Measurements from ENCODE around the gene ZNF407. TPM values are rescaled to one million over a fixed set of nuclear protein-coding genes. Genes with fewer than 3 reads are reported as not detected.

Gene ZNF407
- total RNA-seq, 1 donor from 2014 or later: 14.2 TPM

DNA sequence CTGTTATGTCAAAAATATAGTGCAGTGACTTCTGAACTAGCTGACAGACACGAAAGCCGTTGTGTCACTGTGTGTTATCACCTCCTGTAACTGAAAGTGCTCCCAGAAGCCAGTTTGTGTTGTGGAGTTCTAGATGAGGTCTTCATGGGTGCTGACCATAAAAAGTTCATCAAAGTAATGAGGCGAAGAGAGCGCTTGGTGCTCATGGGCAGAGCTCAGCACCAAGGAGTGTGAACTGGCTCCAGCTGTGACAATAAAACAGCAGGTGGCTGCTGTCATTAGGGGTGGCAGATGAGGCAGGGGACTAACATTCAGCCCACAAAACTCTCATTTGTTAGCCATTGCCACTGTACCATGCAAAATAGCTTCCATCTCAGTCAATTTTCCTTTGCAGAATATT is 151.1 kb downstream of the ZNF407 start:
- Mint-ChIP-seq H3K27me3 (ENCODE audit: unreplicated experiment) (no peaks in the 10 kb centered on the region), H3K4me1 (ENCODE audit: unreplicated experiment) (peaks cover 5% of the 10 kb centered on the region), H3K9me3 (ENCODE audit: unreplicated experiment) (no peaks in the 10 kb centered on the region), H3K36me3 (ENCODE audit: unreplicated experiment) (peaks cover 2% of the 10 kb centered on the region), H3K4me3 (ENCODE audit: unreplicated experiment) (no peak overlapping the region), H3K27ac (ENCODE audit: unreplicated experiment) (no peak overlapping the region)
- TF ChIP-seq, protein P1, sequence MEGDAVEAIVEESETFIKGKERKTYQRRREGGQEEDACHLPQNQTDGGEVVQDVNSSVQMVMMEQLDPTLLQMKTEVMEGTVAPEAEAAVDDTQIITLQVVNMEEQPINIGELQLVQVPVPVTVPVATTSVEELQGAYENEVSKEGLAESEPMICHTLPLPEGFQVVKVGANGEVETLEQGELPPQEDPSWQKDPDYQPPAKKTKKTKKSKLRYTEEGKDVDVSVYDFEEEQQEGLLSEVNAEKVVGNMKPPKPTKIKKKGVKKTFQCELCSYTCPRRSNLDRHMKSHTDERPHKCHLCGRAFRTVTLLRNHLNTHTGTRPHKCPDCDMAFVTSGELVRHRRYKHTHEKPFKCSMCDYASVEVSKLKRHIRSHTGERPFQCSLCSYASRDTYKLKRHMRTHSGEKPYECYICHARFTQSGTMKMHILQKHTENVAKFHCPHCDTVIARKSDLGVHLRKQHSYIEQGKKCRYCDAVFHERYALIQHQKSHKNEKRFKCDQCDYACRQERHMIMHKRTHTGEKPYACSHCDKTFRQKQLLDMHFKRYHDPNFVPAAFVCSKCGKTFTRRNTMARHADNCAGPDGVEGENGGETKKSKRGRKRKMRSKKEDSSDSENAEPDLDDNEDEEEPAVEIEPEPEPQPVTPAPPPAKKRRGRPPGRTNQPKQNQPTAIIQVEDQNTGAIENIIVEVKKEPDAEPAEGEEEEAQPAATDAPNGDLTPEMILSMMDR (IDR thresholded peaks at IDR 0.05): no peak
- DNase-seq (ENCODE audit: extremely low spot score, unreplicated experiment): no peak

DNA sequence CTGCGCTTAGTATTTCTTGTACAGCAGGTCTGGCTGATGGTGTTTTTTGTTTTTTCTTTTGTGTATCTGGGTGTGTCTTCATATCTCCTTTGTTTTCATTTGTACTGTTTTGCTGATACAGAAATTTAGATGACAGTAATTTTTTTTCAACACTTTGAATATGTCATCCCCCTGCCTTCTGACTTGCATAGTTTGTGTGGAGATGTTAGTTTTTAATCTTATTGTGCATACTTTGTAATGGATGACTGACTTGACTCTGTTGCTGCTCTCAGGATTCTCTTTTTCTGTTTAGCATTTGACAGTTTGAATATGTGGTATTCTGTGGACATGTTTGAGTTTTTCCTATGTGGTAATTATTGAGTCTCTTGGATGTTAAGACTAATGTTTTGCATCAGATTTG is 161.3 kb downstream of the ZNF407 start:
- Mint-ChIP-seq H3K36me3 (ENCODE audit: unreplicated experiment) (peaks cover 11% of the 10 kb centered on the region), H3K9me3 (ENCODE audit: unreplicated experiment) (peaks cover 11% of the 10 kb centered on the region), H3K27ac (ENCODE audit: unreplicated experiment) (no peak overlapping the region), H3K4me3 (ENCODE audit: unreplicated experiment) (no peak overlapping the region), H3K4me1 (ENCODE audit: unreplicated experiment) (no peaks in the 10 kb centered on the region), H3K27me3 (ENCODE audit: unreplicated experiment) (no peaks in the 10 kb centered on the region)
- no peak for DNase-seq (ENCODE audit: extremely low spot score, unreplicated experiment)
- TF ChIP-seq, protein P1 (IDR thresholded peaks at IDR 0.05): no peak

DNA sequence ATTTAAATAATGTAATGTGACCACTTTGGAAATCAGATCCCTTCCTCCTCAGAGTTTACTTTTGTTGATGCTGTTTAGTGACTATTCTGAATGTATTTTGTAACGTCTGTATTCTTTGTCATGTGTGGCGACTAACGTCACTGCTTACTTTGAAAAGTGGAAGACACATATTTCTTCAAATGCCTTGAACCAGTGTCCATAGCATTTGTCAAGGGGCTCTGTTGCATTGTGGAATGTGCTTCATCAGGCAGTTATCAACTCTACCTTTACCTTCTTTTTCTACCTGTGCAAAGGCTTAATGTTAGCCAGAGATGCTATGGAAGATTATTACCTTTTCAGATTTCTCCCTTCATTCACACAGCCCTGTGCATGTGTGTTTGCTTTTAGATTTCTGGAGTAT is 162.4 kb downstream of the ZNF407 start:
- Mint-ChIP-seq H3K4me3 (ENCODE audit: unreplicated experiment) (no peak overlapping the region), H3K4me1 (ENCODE audit: unreplicated experiment) (no peaks in the 10 kb centered on the region), H3K36me3 (ENCODE audit: unreplicated experiment) (peaks cover 13% of the 10 kb centered on the region), H3K27me3 (ENCODE audit: unreplicated experiment) (no peaks in the 10 kb centered on the region), H3K9me3 (ENCODE audit: unreplicated experiment) (peaks cover 13% of the 10 kb centered on the region), H3K27ac (ENCODE audit: unreplicated experiment) (no peak overlapping the region)
- TF ChIP-seq, protein P1 (IDR thresholded peaks at IDR 0.05): no peak
- no peak for DNase-seq (ENCODE audit: extremely low spot score, unreplicated experiment)

DNA sequence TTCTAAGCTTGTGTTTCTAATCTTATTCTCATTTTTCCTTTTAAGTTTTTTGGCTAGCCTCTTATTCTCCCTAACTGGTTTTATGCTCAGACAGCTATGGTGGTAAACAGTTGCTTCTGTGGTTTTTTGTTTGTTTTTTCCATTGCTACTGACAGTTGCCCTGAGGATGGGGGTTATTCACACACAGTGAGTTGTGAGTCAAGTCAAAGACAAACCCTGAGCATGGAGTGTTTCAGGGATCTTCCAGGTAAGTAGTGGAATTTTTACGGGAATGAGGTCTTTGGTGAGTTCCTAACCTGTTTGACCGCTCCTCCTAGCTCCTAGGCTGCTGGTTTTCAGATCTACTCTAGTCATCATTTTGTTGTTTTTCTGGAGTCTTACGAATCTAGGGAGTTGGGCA is 162.8 kb downstream of the ZNF407 start:
- TF ChIP-seq, protein P1 (IDR thresholded peaks at IDR 0.05): no peak
- peaks cover 13% of the 10 kb centered on the region for H3K9me3 Mint-ChIP-seq (ENCODE audit: unreplicated experiment)
- no peaks in the 10 kb centered on the region for H3K27me3 Mint-ChIP-seq (ENCODE audit: unreplicated experiment)
- H3K36me3 Mint-ChIP-seq (ENCODE audit: unreplicated experiment): peaks cover 13% of the 10 kb centered on the region
- no peak overlapping the region for H3K27ac Mint-ChIP-seq (ENCODE audit: unreplicated experiment)
- no peak for DNase-seq (ENCODE audit: extremely low spot score, unreplicated experiment)
- no peak overlapping the region for H3K4me3 Mint-ChIP-seq (ENCODE audit: unreplicated experiment)
- H3K4me1 Mint-ChIP-seq (ENCODE audit: unreplicated experiment): no peaks in the 10 kb centered on the region

DNA sequence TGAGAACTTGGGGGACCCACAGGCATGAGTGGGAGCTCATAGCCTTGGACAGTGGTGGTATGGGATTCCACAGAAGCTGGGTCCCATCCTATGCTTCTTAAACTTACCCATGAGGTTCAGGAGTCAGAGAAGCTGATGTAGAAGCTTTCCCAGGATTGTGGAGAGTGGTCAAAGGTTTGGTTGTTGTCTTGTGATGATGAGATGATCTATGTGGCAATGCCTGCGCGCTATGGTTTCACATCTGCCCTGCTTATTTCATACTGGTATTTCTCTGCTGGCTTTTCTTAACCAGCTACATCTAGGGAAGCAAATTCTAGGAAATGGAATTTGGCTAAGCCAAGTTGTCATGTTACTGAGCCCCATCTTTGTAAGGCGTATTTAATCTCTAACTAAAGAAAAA is 168.6 kb downstream of the ZNF407 start:
- Mint-ChIP-seq H3K36me3 (ENCODE audit: unreplicated experiment) (peaks cover 2% of the 10 kb centered on the region), H3K4me1 (ENCODE audit: unreplicated experiment) (no peaks in the 10 kb centered on the region), H3K4me3 (ENCODE audit: unreplicated experiment) (no peak overlapping the region), H3K27ac (ENCODE audit: unreplicated experiment) (no peak overlapping the region), H3K27me3 (ENCODE audit: unreplicated experiment) (no peaks in the 10 kb centered on the region), H3K9me3 (ENCODE audit: unreplicated experiment) (peaks cover 4% of the 10 kb centered on the region)
- no peak for DNase-seq (ENCODE audit: extremely low spot score, unreplicated experiment)
- TF ChIP-seq, protein P1 (IDR thresholded peaks at IDR 0.05): no peak
